CD14-positive monocyte (primary cell): ENCODE data around the gene TPRN. TPM values are rescaled to one million over a fixed set of nuclear protein-coding genes. Genes with fewer than 3 reads are reported as not detected.

ENCODE experiments used
- DNase-seq, 3 donors: peaks; one replicate each; pipeline ENCODE4 v3.0.0-alpha.2; 2011 to 2022
- H2AFZ ChIP-seq: 2 replicates; pipeline ENCODE4 v1.6.0; 2012; ENCODE audit warnings: mild to moderate bottlenecking, low read depth, low read length, inconsistent platforms; ENCODE audit not compliant: insufficient read depth, poor library complexity, severe bottlenecking
- H3K27ac ChIP-seq, 2 donors: 1 replicate in 1 of 2; 2 replicates in 1 of 2; pipeline ENCODE4 v1.5.1; 2012 to 2013; ENCODE audit warnings: low read length in 2 of 2, control low read depth in 1 of 2, inconsistent platforms in 1 of 2, low read depth in 1 of 2, mild to moderate bottlenecking in 1 of 2
- H3K27me3 ChIP-seq, 2 donors: one replicate each; pipeline versions ENCODE4 v1.6.0 to v1.6.1; 2011 to 2013; ENCODE audit warnings: low read length in 2 of 2; ENCODE audit not compliant: control insufficient read depth in 2 of 2, insufficient read depth in 2 of 2
- H3K36me3 ChIP-seq, 2 donors: replicated peaks in 1 of 2; 1 replicate in 1 of 2; 2 replicates in 1 of 2; pipeline versions ENCODE4 v1.5.1 to v1.6.1; 2012 to 2013; ENCODE audit warnings: low read length in 2 of 2, control low read depth in 1 of 2, inconsistent platforms in 1 of 2, mild to moderate bottlenecking in 1 of 2; ENCODE audit not compliant: insufficient read depth in 2 of 2, control insufficient read depth in 1 of 2
- H3K4me1 ChIP-seq, 2 donors: 1 replicate in 1 of 2; 2 replicates in 1 of 2; pipeline versions ENCODE4 v1.5.1 to v1.6.1; 2012 to 2013; ENCODE audit warnings: low read length in 2 of 2, control low read depth in 1 of 2, inconsistent platforms in 1 of 2, mild to moderate bottlenecking in 1 of 2, moderate library complexity in 1 of 2; ENCODE audit not compliant: insufficient read depth in 2 of 2, control insufficient read depth in 1 of 2
- H3K4me2 ChIP-seq: replicated peaks from 2 replicates; pipeline ENCODE3; 2012; ENCODE audit warnings: low read length, moderate library complexity, mild to moderate bottlenecking; ENCODE audit not compliant: poor library complexity, severe bottlenecking; ENCODE audit errors: extremely low read depth
- H3K4me3 ChIP-seq, 3 experiments: fragments of 200-600 bp in 1 of 3; sonication (generic) in 1 of 3; replicated peaks in 1 of 3; 1 replicate in 2 of 3; 2 replicates in 1 of 3; pipeline ENCODE4 v1.5.1; 2011 to 2013; ENCODE audit warnings: low read length in 3 of 3, mild to moderate bottlenecking in 3 of 3, control low read depth in 2 of 3, low read depth in 2 of 3, inconsistent platforms in 1 of 3, moderate library complexity in 1 of 3
- H3K79me2 ChIP-seq: 2 replicates; pipeline ENCODE4 v1.6.0; 2012; ENCODE audit warnings: mild to moderate bottlenecking, control low read depth, inconsistent platforms, low read length, moderate library complexity; ENCODE audit not compliant: insufficient read depth
- H3K9ac ChIP-seq: 2 replicates; pipeline ENCODE4 v1.6.0; 2017; ENCODE audit warnings: low read length, mild to moderate bottlenecking; ENCODE audit not compliant: insufficient read depth, poor library complexity, severe bottlenecking
- H3K9me3 ChIP-seq, 2 donors: replicated peaks in 1 of 2; 1 replicate in 1 of 2; 2 replicates in 1 of 2; pipeline versions ENCODE4 v1.5.1 to v1.6.1; 2012 to 2013; ENCODE audit warnings: low read length in 2 of 2, control low read depth in 1 of 2; ENCODE audit not compliant: control insufficient read depth in 1 of 2, insufficient read depth in 1 of 2
- H4K20me1 ChIP-seq: 2 replicates; pipeline ENCODE4 v1.6.0; 2012; ENCODE audit warnings: mild to moderate bottlenecking, low read length, control low read depth, moderate library complexity; ENCODE audit not compliant: insufficient read depth
- H3K27ac Mint-ChIP-seq, 7 donors: one replicate each; pipeline ENCODE4 v1.8.0; 2020; ENCODE audit warnings: mild to moderate bottlenecking in 7 of 7, mixed read lengths in 7 of 7, moderate library complexity in 6 of 7, inconsistent platforms in 2 of 7
- H3K27me3 Mint-ChIP-seq, 3 donors: one replicate each; pipeline ENCODE4 v1.8.0; 2021 to 2022; ENCODE audit warnings: low read depth in 3 of 3, mild to moderate bottlenecking in 3 of 3, mixed read lengths in 3 of 3, moderate library complexity in 3 of 3, inconsistent platforms in 1 of 3
- H3K36me3 Mint-ChIP-seq, 2 donors: one replicate each; pipeline ENCODE4 v1.8.0; 2020; ENCODE audit warnings: mixed read lengths in 2 of 2, inconsistent platforms in 1 of 2, mild to moderate bottlenecking in 1 of 2
- H3K4me1 Mint-ChIP-seq: one replicate; pipeline ENCODE4 v1.8.0; 2020; ENCODE audit warnings: mild to moderate bottlenecking, mixed read lengths
- H3K4me3 Mint-ChIP-seq, 2 donors: one replicate each; pipeline ENCODE4 v1.8.0; 2020; ENCODE audit warnings: mild to moderate bottlenecking in 2 of 2, mixed read lengths in 2 of 2, moderate library complexity in 1 of 2
- H3K9me3 Mint-ChIP-seq, 7 donors: one replicate each; pipeline ENCODE4 v1.8.0; 2020 to 2022; ENCODE audit warnings: mixed read lengths in 7 of 7, mild to moderate bottlenecking in 6 of 7, moderate library complexity in 6 of 7, inconsistent platforms in 2 of 7
- CTCF ChIP-seq: fragments of 200-600 bp; IDR thresholded peaks from one replicate; pipeline ENCODE4 v1.8.0; 2022; ENCODE audit warnings: antibody characterized with exemption, mild to moderate bottlenecking
- WGBS: methylation state at CpG from one replicate; pipeline ENCODE4 v1.1.5; 2013; ENCODE audit warnings: missing lambda C conversion rate; ENCODE audit not compliant: insufficient coverage; 5-methylcytosine and 5-hydroxymethylcytosine counted together
- intact Hi-C, 2 donors: fragments of 100-400 bp; cut with micrococcal nuclease; formaldehyde crosslinking; loops; one replicate each; pipeline versions ENCODE4 v1.15.0 to v1.15.1; 2023
- polyA plus RNA-seq, 3 donors: library from polyadenylated mRNA; depleted of rRNA in 1 of 3; unstranded in 2 of 3; stranded (reverse) in 1 of 3; fragments of 300-500 nt in 2 of 3; fragments of >200 nt in 1 of 3; fragmentation: Illumina TruSeq in 2 of 3; gene quantifications; 1 replicate in 2 of 3; 2 replicates in 1 of 3; pipeline ENCODE4 v1.2.3, GENCODE V29; 2012 to 2021

The TPRN gene
- polyA plus RNA-seq, 3 donors: 0.30 to 4.6 (median 0.46) TPM

GRCh38 chr9:137234055-137234697 is 33.6 kb upstream of the TPRN start:
- H3K4me3 Mint-ChIP-seq: no peak overlapping the region
- H2AFZ ChIP-seq: no peak overlapping the region
- no peak for TF ChIP-seq CTCF

GRCh38 chr9:137233143-137233980 is 32.8 kb upstream of the TPRN start:
- Histone ChIP-seq H3K27me3 (peaks cover 0 to under 1% of the 10 kb centered on the region in 2 donors), H3K4me1 (peaks cover 17% of the 10 kb centered on the region in 2 donors), H2AFZ (no peak overlapping the region), H3K4me2 (no peak overlapping the region), H4K20me1 (no peaks in the 10 kb centered on the region), H3K9ac (no peak overlapping the region), H3K36me3 (no peaks in the 10 kb centered on the region), H3K4me3 (no peak overlapping the region), H3K27ac (no peak overlapping the region), H3K79me2 (peaks cover 4% of the 10 kb centered on the region), H3K9me3 (no peaks in the 10 kb centered on the region)
- TF ChIP-seq CTCF: no peak
- H3K9me3 Mint-ChIP-seq: peaks cover 0 to 2% (median 0%) of the 10 kb centered on the region in 7 donors
- no peak overlapping the region for H3K4me3 Mint-ChIP-seq
- intact Hi-C loops: no loop called here
- H3K27me3 Mint-ChIP-seq: peaks cover 2 to 39% (median 7%) of the 10 kb centered on the region in 3 donors
- peaks cover 8% of the 10 kb centered on the region for H3K4me1 Mint-ChIP-seq
- WGBS: 91% methylated on average over 25 of the region's 40 CpGs
- no peak for DNase-seq
- H3K36me3 Mint-ChIP-seq: no peaks in the 10 kb centered on the region
- no peak overlapping the region for H3K27ac Mint-ChIP-seq

More at GRCh38 chr9:137234055-137234697, 33.6 kb upstream of the TPRN start:
- 81% methylated on average over 24 of the region's 40 CpGs for WGBS
- Mint-ChIP-seq H3K27me3 (peaks cover 2 to 34% (median 8%) of the 10 kb centered on the region in 3 donors), H3K27ac (no peak overlapping the region), H3K36me3 (no peaks in the 10 kb centered on the region), H3K9me3 (peaks cover 0 to 2% (median 0%) of the 10 kb centered on the region in 7 donors), H3K4me1 (peaks cover 14% of the 10 kb centered on the region)
- Histone ChIP-seq H3K9me3 (no peaks in the 10 kb centered on the region), H3K27ac (no peak overlapping the region), H3K4me2 (no peak overlapping the region), H3K79me2 (peaks cover 12% of the 10 kb centered on the region), H3K36me3 (no peaks in the 10 kb centered on the region), H3K9ac (no peak overlapping the region), H3K27me3 (no peaks in the 10 kb centered on the region), H3K4me1 (peaks cover 22 to 23% of the 10 kb centered on the region in 2 donors), H3K4me3 (no peak overlapping the region), H4K20me1 (no peaks in the 10 kb centered on the region)
- DNase-seq: no peak
- intact Hi-C loops: no loop called here
